ENCODE data around the gene THRB.

DNA sequence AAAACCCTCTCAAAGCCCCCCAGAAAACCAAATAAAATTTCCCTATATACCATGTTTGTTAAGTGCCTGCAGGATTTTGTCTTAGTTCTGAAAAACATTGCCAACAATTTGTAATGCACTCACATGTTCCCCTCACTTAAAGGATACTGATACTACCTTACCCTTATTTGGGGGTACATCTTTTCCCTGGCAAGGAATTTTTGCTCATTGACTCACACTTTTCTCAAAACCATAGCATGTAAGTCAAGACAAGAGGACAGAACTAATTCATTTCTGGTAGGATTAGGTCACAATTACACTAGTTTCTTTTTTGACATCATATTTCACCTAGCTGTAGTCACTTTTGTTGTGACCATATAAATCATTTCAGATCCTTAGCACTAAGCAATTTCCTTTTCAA, 222.2 kb downstream of the THRB start:
- TF ChIP-seq EZH2 (IDR thresholded peaks at IDR 0.05; ENCODE audit: insufficient read depth, poor library complexity, severe bottlenecking) (no peak), EZH2phosphoT487 (IDR thresholded peaks at IDR 0.05; ENCODE audit: insufficient read depth, low read depth) (no peak)

All from GM23248 (cell line).